ENCODE results near the gene ITGB5. TPM values are rescaled to one million over a fixed set of nuclear protein-coding genes. Genes with fewer than 3 reads are reported as not detected.

ITGB5 gene
- total and polyA plus RNA-seq, 2 experiments from 2014 or later = 33.9 to 383 TPM

- Histone ChIP-seq H3K4me2 (ENCODE audit: unreplicated experiment) (no peak overlapping the region), H3K9me2 (ENCODE audit: insufficient read depth) (no peaks in the 10 kb centered on the region), H3K4me1 (ENCODE audit: insufficient read depth) (no peaks in the 10 kb centered on the region), H3K4me3 (no peak overlapping the region), H3K27ac (no peak overlapping the region), H3F3A (ENCODE audit: insufficient read depth) (no peaks in the 10 kb centered on the region), H3K9ac (no peak overlapping the region), H3K79me2 (ENCODE audit: insufficient read depth) (peaks cover 97% of the 10 kb centered on the region), H3K9me3 (ENCODE audit: low read depth) (no peaks in the 10 kb centered on the region), H4K20me1 (ENCODE audit: insufficient read depth) (no peaks in the 10 kb centered on the region), H3K36me3 (ENCODE audit: low read depth) (peaks cover 7% of the 10 kb centered on the region), H3K27me3 (replicated peaks; ENCODE audit: insufficient read depth) (no peaks in the 10 kb centered on the region), H2AFZ (no peak overlapping the region)
- TF ChIP-seq EZH2phosphoT487 (IDR thresholded peaks at IDR 0.05; ENCODE audit: insufficient read depth, low read depth) (no peak), EZH2 (IDR thresholded peaks at IDR 0.05; ENCODE audit: insufficient read depth, poor library complexity, severe bottlenecking) (no peak)
- in situ Hi-C loops (cut with MboI) = no loop called here
- no peak for DNase-seq
- 98 to 99% methylated on average over 3 of the region's 3 CpGs for WGBS, 2 experiments (ENCODE audit: low coverage in 1 of 2, low lambda C conversion rate in 2 of 2, missing lambda C conversion rate in 2 of 2)
Measured at GRCh38 chr3:124867511-124867910, 19.7 kb downstream of the ITGB5 start.

- H3K36me3 ChIP-seq (ENCODE audit: low read depth) = peaks cover 2% of the 10 kb centered on the region; the same call in 1 of the 2 replicates
- DNase-seq = no peak
- no peaks in the 10 kb centered on the region for H3K9me3 ChIP-seq (ENCODE audit: low read depth)
- no peaks in the 10 kb centered on the region for H4K20me1 ChIP-seq (ENCODE audit: insufficient read depth)
- in situ Hi-C loops (cut with MboI) = no loop called here
- H3K79me2 ChIP-seq (ENCODE audit: insufficient read depth) = peaks cover 70% of the 10 kb centered on the region
- H3K27ac ChIP-seq = no peak overlapping the region
- H3K9me2 ChIP-seq (ENCODE audit: insufficient read depth) = no peaks in the 10 kb centered on the region
- 77 to 86% methylated on average over 2 of the region's 2 CpGs for WGBS, 2 experiments (ENCODE audit: low coverage in 1 of 2, low lambda C conversion rate in 2 of 2, missing lambda C conversion rate in 2 of 2)
- no peaks in the 10 kb centered on the region for H3K27me3 ChIP-seq (replicated peaks; ENCODE audit: insufficient read depth)
- no peak overlapping the region for H3K4me2 ChIP-seq (ENCODE audit: unreplicated experiment)
- TF ChIP-seq EZH2phosphoT487 (IDR thresholded peaks at IDR 0.05; ENCODE audit: insufficient read depth, low read depth) = no peak
- TF ChIP-seq EZH2 (IDR thresholded peaks at IDR 0.05; ENCODE audit: insufficient read depth, poor library complexity, severe bottlenecking) = no peak
- peaks cover 49% of the 10 kb centered on the region for H3F3A ChIP-seq (ENCODE audit: insufficient read depth)
- no peak overlapping the region for H3K4me3 ChIP-seq
- H3K4me1 ChIP-seq (ENCODE audit: insufficient read depth) = peaks cover 43% of the 10 kb centered on the region
- no peak overlapping the region for H2AFZ ChIP-seq
- no peak overlapping the region for H3K9ac ChIP-seq
Measured at GRCh38 chr3:124862006-124862405, 25.2 kb downstream of the ITGB5 start.

- DNase-seq = peak; percentile 47
- peaks cover 52% of the 10 kb centered on the region for H3K4me1 ChIP-seq (ENCODE audit: insufficient read depth)
Measured at GRCh38 chr3:124861041-124861440, 26.1 kb downstream of the ITGB5 start.

GRCh38 chr3:124860599-124860998 lies 26.6 kb downstream of the ITGB5 start:
- Histone ChIP-seq H3K9me3 (ENCODE audit: low read depth) (no peaks in the 10 kb centered on the region), H3K4me2 (ENCODE audit: unreplicated experiment) (peak overlapping the region; percentile 70), H3K9ac (peak overlapping the region; percentile 43), H3K4me1 (ENCODE audit: insufficient read depth) (peaks cover 53% of the 10 kb centered on the region), H3K4me3 (peak overlapping the region; percentile 36; the same call in 1 of the 2 replicates), H2AFZ (no peak overlapping the region), H4K20me1 (ENCODE audit: insufficient read depth) (no peaks in the 10 kb centered on the region), H3F3A (ENCODE audit: insufficient read depth) (peaks cover 63% of the 10 kb centered on the region), H3K27ac (peak overlapping the region; percentile 90), H3K9me2 (ENCODE audit: insufficient read depth) (no peaks in the 10 kb centered on the region), H3K36me3 (ENCODE audit: low read depth) (0 out of 2 replicates have a peak, but pooled peaks cover 7% of the 10 kb centered on the region), H3K27me3 (replicated peaks; ENCODE audit: insufficient read depth) (no peaks in the 10 kb centered on the region), H3K79me2 (ENCODE audit: insufficient read depth) (peaks cover 70% of the 10 kb centered on the region)
- WGBS, 2 experiments (ENCODE audit: low coverage in 1 of 2, low lambda C conversion rate in 2 of 2, missing lambda C conversion rate in 2 of 2) = 0% methylated on average over 1 of the region's 1 CpG
- TF ChIP-seq EZH2 (IDR thresholded peaks at IDR 0.05; ENCODE audit: insufficient read depth, poor library complexity, severe bottlenecking) = no peak
- TF ChIP-seq EZH2phosphoT487 (IDR thresholded peaks at IDR 0.05; ENCODE audit: insufficient read depth, low read depth) = no peak
- in situ Hi-C loops (cut with MboI) = no loop called here
- peak; percentile 97 for DNase-seq

More at GRCh38 chr3:124861041-124861440, 26.1 kb downstream of the ITGB5 start:
- Histone ChIP-seq H3K9ac (peak overlapping the region; percentile 40; the same call in 1 of the 2 replicates), H3K27me3 (replicated peaks; ENCODE audit: insufficient read depth) (no peaks in the 10 kb centered on the region), H3K36me3 (ENCODE audit: low read depth) (0 out of 2 replicates have a peak, but pooled peaks cover 3% of the 10 kb centered on the region), H3K9me3 (ENCODE audit: low read depth) (no peaks in the 10 kb centered on the region), H2AFZ (no peak overlapping the region), H3F3A (ENCODE audit: insufficient read depth) (peaks cover 58% of the 10 kb centered on the region), H3K9me2 (ENCODE audit: insufficient read depth) (no peaks in the 10 kb centered on the region), H3K79me2 (ENCODE audit: insufficient read depth) (peaks cover 70% of the 10 kb centered on the region), H3K4me2 (ENCODE audit: unreplicated experiment) (peak overlapping the region; percentile 70), H4K20me1 (ENCODE audit: insufficient read depth) (no peaks in the 10 kb centered on the region), H3K27ac (peak overlapping the region; percentile 90), H3K4me3 (peak overlapping the region; percentile 36; the same call in 1 of the 2 replicates)
- TF ChIP-seq EZH2 (IDR thresholded peaks at IDR 0.05; ENCODE audit: insufficient read depth, poor library complexity, severe bottlenecking) = no peak
- no peak for TF ChIP-seq EZH2phosphoT487 (IDR thresholded peaks at IDR 0.05; ENCODE audit: insufficient read depth, low read depth)
- in situ Hi-C loops (cut with MboI) = no loop called here
- 6% methylated on average over 9 of the region's 9 CpGs for WGBS, 2 experiments (ENCODE audit: low coverage in 1 of 2, low lambda C conversion rate in 2 of 2, missing lambda C conversion rate in 2 of 2)
